ACHN (cell line): ENCODE data around the gene SLC25A44.

Experiments used
- DNase-seq: peaks from one replicate; pipeline ENCODE4 v3.0.0-alpha.2; 2015
- in situ Hi-C: cut with HindIII; loops from 2 replicates; pipeline ENCODE4 v1.10.0; 2017; ENCODE audit warnings: low sequenced_read_pairs, low pct_ligation_motif_present, low pct_unique_long_range_greater_than_20kb

Gene SLC25A44

GRCh38 chr1:156248323-156248683 is 54.4 kb downstream of the SLC25A44 start:
- in situ Hi-C loops: no loop called here
- DNase-seq: no peak

GRCh38 chr1:156249593-156249992 is 55.7 kb downstream of the SLC25A44 start:
- in situ Hi-C loops: no loop called here
- no peak for DNase-seq

GRCh38 chr1:156251527-156251926 is 57.6 kb downstream of the SLC25A44 start:
- DNase-seq: no peak
- in situ Hi-C loops: no loop called here

- in situ Hi-C loops: no loop called here
- no peak for DNase-seq
Observed at GRCh38 chr1:156253634-156254033, 59.7 kb downstream of the SLC25A44 start.

GRCh38 chr1:156257711-156258110 is 63.8 kb downstream of the SLC25A44 start:
- in situ Hi-C loops: no loop called here
- DNase-seq: no peak

GRCh38 chr1:156258859-156259258 is 65.0 kb downstream of the SLC25A44 start:
- DNase-seq: no peak
- in situ Hi-C loops: no loop called here

GRCh38 chr1:156259805-156260204 is 65.9 kb downstream of the SLC25A44 start:
- in situ Hi-C loops: no loop called here
- DNase-seq: peak; percentile 33

GRCh38 chr1:156260896-156261295 is 67.0 kb downstream of the SLC25A44 start:
- in situ Hi-C loops: no loop called here
- no peak for DNase-seq
